GM15510 (cell line): ENCODE measurements around the gene CCNG1.

Experiments used
- POLR2A ChIP-seq: IDR thresholded peaks from 3 replicates; pipeline ENCODE4 v1.6.1; 2011; ENCODE audit warnings: borderline replicate concordance; ENCODE audit not compliant: insufficient read length; ENCODE audit errors: extremely low read depth

The CCNG1 gene

DNA sequence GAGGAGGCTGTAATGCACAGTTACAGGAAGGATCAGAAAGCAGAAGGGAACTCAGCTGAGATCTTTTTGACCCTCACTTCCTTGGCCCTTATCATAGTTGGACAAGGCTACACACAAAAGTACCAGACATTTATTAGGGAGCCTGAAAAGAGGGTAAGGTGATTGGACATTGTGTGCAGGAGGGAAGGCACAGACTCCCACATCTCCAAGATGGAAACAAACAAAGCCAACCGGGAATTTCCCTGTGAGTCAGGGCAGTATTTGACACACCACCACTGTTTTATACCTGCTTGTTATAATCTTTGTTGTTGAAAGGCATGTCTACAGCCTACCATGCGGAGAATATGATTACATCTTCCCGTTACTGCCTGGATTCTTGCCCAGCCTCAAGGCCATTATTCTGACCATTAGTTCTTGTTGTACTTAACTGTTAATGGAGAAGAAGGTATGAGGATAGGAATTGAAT, 3.0 kb upstream of the CCNG1 start:
- no peak for TF ChIP-seq POLR2A

GRCh38 chr5:163436515-163436914, 880 bp upstream of the CCNG1 start:
- TF ChIP-seq POLR2A: no peak

DNA sequence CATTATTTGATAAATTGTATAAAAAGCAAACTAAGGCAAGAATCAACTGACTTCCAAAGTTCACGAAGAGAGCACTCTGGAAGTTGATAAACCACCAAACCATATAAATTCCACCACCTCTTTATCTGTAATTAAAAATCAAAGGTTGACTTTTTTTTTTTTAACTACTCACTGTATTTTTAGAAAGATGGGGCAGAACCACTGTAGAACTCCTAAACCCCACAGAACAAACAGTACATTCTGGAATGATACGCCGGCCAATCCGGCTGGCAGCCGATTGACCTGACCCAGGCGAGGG, 435 bp upstream of the CCNG1 start:
- TF ChIP-seq POLR2A: no peak

- TF ChIP-seq POLR2A: no peak
Observed at GRCh38 chr5:163439092-163439425, 1.7 kb downstream of the CCNG1 start.

DNA sequence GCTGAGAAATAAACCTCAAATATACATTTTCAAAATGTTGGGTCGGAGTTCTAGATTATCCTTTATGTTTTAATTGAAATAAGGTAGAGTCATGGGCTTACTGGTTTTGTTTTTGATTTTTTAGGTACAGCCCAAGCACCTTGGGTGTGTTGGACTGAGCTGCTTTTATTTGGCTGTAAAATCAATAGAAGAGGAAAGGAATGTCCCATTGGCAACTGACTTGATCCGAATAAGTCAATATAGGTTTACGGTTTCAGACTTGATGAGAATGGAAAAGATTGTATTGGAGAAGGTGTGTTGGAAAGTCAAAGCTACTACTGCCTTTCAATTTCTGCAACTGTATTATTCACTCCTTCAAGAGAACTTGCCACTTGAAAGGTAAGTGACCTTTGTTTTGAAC, 3.6 kb downstream of the CCNG1 start:
- no peak for TF ChIP-seq POLR2A

GRCh38 chr5:163444526-163444925, 7.1 kb downstream of the CCNG1 start:
- TF ChIP-seq POLR2A: no peak

- TF ChIP-seq POLR2A: no peak
Observed at GRCh38 chr5:163445345-163445744, 8.0 kb downstream of the CCNG1 start.

- TF ChIP-seq POLR2A: no peak
Observed at GRCh38 chr5:163447191-163447590, 9.8 kb downstream of the CCNG1 start.

- TF ChIP-seq POLR2A: no peak
Observed at GRCh38 chr5:163447875-163448274, 10.5 kb downstream of the CCNG1 start.

DNA sequence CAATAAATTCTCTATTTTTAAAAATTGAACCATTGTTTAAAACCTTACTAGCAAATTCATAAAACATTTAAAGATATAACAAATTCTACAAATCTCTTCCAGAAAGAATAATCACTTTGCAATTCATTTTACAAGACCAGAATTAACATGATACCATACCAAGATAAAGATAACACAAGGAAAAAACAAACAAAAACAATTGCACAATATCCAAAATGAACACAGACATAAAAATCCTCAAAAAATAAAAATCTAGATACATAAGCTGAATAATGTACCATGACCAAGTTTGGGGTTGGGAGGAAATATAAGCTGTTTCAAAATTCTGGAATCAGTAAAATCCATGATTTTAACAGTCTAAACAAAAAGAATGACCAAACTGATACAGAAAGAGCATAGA, 11.1 kb downstream of the CCNG1 start:
- no peak for TF ChIP-seq POLR2A

GRCh38 chr5:163451489-163451888, 14.1 kb downstream of the CCNG1 start:
- no peak for TF ChIP-seq POLR2A

GRCh38 chr5:163453705-163454104, 16.3 kb downstream of the CCNG1 start:
- TF ChIP-seq POLR2A: no peak

DNA sequence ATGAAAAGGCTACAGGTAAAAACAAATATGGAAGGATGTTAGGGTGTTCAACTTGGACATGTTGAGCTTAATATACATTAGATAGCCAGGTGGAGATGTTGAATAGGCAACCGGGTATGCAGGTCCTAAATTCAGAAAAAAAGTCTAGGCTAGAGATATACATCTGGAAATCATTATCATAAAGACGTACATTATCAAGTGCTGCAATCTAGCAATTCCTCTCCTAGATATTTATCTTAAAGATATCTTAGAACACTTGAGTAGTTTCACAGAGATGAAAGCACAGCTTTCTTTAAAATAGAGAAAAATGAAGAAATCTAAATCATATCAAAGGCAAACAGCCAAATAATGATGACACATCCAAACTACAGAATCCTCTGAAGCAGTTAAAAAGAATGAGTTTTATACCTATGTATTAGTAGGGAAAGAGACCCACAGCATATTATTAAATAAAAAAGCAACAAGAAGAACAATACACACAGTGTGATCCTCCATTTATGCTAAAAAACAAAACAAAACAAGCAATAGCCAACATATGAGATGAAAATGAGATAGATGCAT, 18.7 kb downstream of the CCNG1 start:
- TF ChIP-seq POLR2A: no peak

DNA sequence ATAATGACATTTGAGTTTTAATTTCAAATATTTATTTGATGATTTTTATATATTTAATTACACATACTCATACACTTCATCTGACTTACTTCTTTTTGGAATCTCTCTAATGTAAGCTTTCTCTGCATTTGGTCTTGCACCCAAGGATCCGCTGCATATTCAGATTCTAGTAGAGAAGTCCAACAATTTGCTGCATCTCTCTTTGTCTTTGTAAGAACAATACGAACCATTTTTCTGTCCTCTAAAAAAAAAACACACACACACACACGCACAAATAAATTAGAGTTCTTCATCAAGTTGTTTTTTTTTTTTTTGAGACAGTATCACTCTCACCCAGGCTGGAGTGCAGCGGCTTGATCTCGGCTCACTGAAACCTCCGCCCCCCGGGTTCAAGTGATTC, 19.4 kb downstream of the CCNG1 start:
- TF ChIP-seq POLR2A: no peak

DNA sequence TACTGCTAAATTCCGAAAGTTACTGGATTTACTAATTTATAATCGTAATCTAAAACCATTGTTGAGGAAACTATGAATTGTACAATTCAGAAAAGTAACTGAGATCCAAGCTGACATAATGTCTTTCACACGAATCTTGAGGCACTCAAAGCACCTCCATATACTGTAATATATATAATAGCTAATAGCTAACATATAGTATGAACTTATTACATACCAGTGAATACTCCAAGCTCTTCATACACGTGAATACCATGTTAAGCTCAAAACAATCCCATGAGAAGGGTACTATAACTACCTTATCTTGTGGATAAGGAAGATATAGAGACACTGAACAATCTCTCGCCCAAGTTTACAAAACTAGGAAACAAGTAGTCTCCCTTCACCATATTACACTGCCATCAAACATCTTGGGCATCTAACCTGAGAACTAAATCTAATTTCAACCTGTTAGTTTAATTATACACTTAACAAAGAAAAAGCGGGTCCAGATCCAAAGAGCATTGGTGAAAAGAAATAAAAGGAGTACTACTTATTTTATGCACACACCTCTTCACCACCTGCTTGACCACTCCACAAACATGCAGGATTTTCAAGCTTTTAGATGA, 21.5 kb downstream of the CCNG1 start:
- TF ChIP-seq POLR2A: no peak

- TF ChIP-seq POLR2A: no peak
Observed at GRCh38 chr5:163459462-163459818, 22.0 kb downstream of the CCNG1 start.
